Stimulated activated CD8-positive, alpha-beta memory T cell treated with anti-CD3 and anti-CD28 coated beads, Interleukin-2, amount 100 ng/mL, for 1 hour (primary cell): ENCODE data around the gene SPACA7.

Experiments used
- DNase-seq, 2 donors: peaks; one replicate each; pipeline ENCODE4 v3.0.0-alpha.2; 2020; ENCODE audit warnings: low read depth in 2 of 2

Gene SPACA7

GRCh38 chr13:112376050-112376681 is at the start of gene SPACA7:
TSS of gene SPACA7 (plus strand) at chr13:112376355. CDS start at chr13:112376386, 31 bp downstream.
- DNase-seq = no peak

GRCh38 chr13:112326821-112327370 is 49.3 kb upstream of the SPACA7 start:
- DNase-seq = no peak

GRCh38 chr13:112328936-112329335 is 47.2 kb upstream of the SPACA7 start:
- DNase-seq = no peak

- no peak for DNase-seq
These were observed 46.8 kb upstream of the SPACA7 start for GRCh38 chr13:112329376-112329775.

GRCh38 chr13:112330066-112330465 is 46.1 kb upstream of the SPACA7 start:
- DNase-seq = no peak

GRCh38 chr13:112330479-112331381 is 45.4 kb upstream of the SPACA7 start:
- DNase-seq = no peak

- DNase-seq = no peak
These were observed 44.5 kb upstream of the SPACA7 start for GRCh38 chr13:112331675-112332074.

- no peak for DNase-seq
These were observed 43.4 kb upstream of the SPACA7 start for GRCh38 chr13:112332727-112333126.

- no peak for DNase-seq
These were observed 42.2 kb upstream of the SPACA7 start for GRCh38 chr13:112333756-112334543.

- no peak for DNase-seq
These were observed 41.0 kb upstream of the SPACA7 start for GRCh38 chr13:112335135-112335534.

GRCh38 chr13:112341446-112341845 is 34.7 kb upstream of the SPACA7 start:
- no peak for DNase-seq

- no peak for DNase-seq
These were observed 34.0 kb upstream of the SPACA7 start for GRCh38 chr13:112341976-112342735.

GRCh38 chr13:112342841-112343361 is 33.3 kb upstream of the SPACA7 start:
- no peak for DNase-seq

- DNase-seq = no peak
These were observed 32.6 kb upstream of the SPACA7 start for GRCh38 chr13:112343591-112343990.

GRCh38 chr13:112345826-112346172 is 30.4 kb upstream of the SPACA7 start:
- no peak for DNase-seq

GRCh38 chr13:112346173-112346898 is 29.8 kb upstream of the SPACA7 start:
- DNase-seq = no peak

- DNase-seq = no peak
These were observed 29.3 kb upstream of the SPACA7 start for GRCh38 chr13:112346899-112347229.

- no peak for DNase-seq
These were observed 28.2 kb upstream of the SPACA7 start for GRCh38 chr13:112347986-112348385.

- DNase-seq = no peak
These were observed 27.4 kb upstream of the SPACA7 start for GRCh38 chr13:112348642-112349345.

GRCh38 chr13:112349681-112350080 is 26.5 kb upstream of the SPACA7 start:
- no peak for DNase-seq
